Measurements from ENCODE around the gene LTBP3. TPM values are rescaled to one million over a fixed set of nuclear protein-coding genes. Genes with fewer than 3 reads are reported as not detected.
A peak's percentile ranks its signal among the peaks of the same experiment; 100 is the strongest.

The LTBP3 gene
- total and polyA plus RNA-seq, 4 donors = 8.8 to 46.2 (median 17.0) TPM

GRCh38 chr11:65538915-65539743, 19.0 kb downstream of the LTBP3 start:
- Histone ChIP-seq H3K36me3 (ENCODE audit: control insufficient read depth in 4 of 4, insufficient read depth in 3 of 4, low read depth in 1 of 4, low read length in 3 of 4) (peaks cover 3 to 25% (median 16%) of the 10 kb centered on the region in 4 donors), H3K4me3 (ENCODE audit: low read depth in 1 of 3, low read length in 3 of 3) (peak overlapping the region in 1 of 3 donors; percentile 51), H3K4me1 (ENCODE audit: control insufficient read depth in 4 of 4, insufficient read depth in 4 of 4, low read length in 3 of 4) (peaks cover 7 to 24% (median 17%) of the 10 kb centered on the region in 4 donors), H3K9me3 (ENCODE audit: control insufficient read depth in 4 of 4, low read length in 3 of 4) (no peaks in the 10 kb centered on the region), H3K27ac (ENCODE audit: low read depth in 1 of 2, low read length in 2 of 2) (peak overlapping the region in 1 of 2 donors; percentile 84), H3K9ac (ENCODE audit: low read depth in 1 of 2, low read length in 2 of 2) (no peak overlapping the region), H3K27me3 (ENCODE audit: control insufficient read depth in 4 of 4, insufficient read depth in 4 of 4, low read length in 3 of 4) (no peaks in the 10 kb centered on the region)
- no peak for TF ChIP-seq SP1 (IDR thresholded peaks at IDR 0.05)
- no peak for TF ChIP-seq ATF3 (IDR thresholded peaks at IDR 0.05)
- no peak for TF ChIP-seq JUND (IDR thresholded peaks at IDR 0.05)
- no peak for TF ChIP-seq TAF1 (conservative IDR thresholded peaks at IDR 0.05)
- TF ChIP-seq FOXA1 (IDR thresholded peaks at IDR 0.05) = no peak
- no peak for TF ChIP-seq REST (IDR thresholded peaks at IDR 0.05)
- no peak for TF ChIP-seq CTCF (IDR thresholded peaks at IDR 0.05; ENCODE audit: low read depth, low read length, missing input control)
- no peak for TF ChIP-seq FOXA2 (IDR thresholded peaks at IDR 0.05)
- no peak for TF ChIP-seq GABPA (IDR thresholded peaks at IDR 0.05 in 1 of 2, conservative IDR thresholded peaks at IDR 0.05 in 1 of 2)
- no peak for TF ChIP-seq ZBTB33 (IDR thresholded peaks at IDR 0.05)
- TF ChIP-seq HNF4A (conservative IDR thresholded peaks at IDR 0.05) = no peak
- TF ChIP-seq NR2F2 (IDR thresholded peaks at IDR 0.05) = no peak
- TF ChIP-seq MAX (IDR thresholded peaks at IDR 0.05) = no peak
- no peak for DNase-seq (ENCODE audit: low spot score)
- WGBS = 87% methylated on average over 92 of the region's 92 CpGs

All from liver (tissue), 9 donors.